CD4-positive, alpha-beta T cell treated with Interleukin-10 for 1 hour (primary cell): ENCODE results near the gene DHRS12.

ENCODE experiments used
- DNase-seq: peaks from one replicate; pipeline ENCODE4 v3.0.0-alpha.2; 2020

Gene DHRS12

GRCh38 chr13:51747438-51748434, 56.2 kb downstream of the DHRS12 start:
- no peak for DNase-seq

- no peak for DNase-seq
These were observed 57.2 kb downstream of the DHRS12 start for GRCh38 chr13:51746802-51747201.

DNA sequence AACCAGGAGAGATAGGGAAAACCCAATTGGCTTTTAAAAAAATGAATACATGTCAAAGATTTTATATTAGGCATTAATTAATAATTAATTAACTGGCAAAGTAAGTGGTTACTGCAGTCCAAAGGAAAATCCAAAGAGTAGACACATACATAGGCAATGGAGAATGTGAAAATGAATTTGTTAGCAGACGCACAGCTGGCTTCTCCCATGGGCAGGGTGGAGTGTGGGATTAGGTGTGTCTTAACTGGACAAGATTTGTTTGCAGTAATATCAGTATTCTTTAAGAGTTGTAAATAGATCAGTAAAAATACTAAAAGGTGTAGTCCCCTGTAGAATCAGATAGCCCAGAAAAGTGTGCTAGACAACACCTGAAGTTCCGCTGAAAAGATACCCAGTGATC, 58.7 kb downstream of the DHRS12 start:
- no peak for DNase-seq

GRCh38 chr13:51742611-51743010, 61.4 kb downstream of the DHRS12 start:
- DNase-seq, result no peak

- no peak for DNase-seq
These were observed 61.9 kb downstream of the DHRS12 start for GRCh38 chr13:51742031-51742430.

DNA sequence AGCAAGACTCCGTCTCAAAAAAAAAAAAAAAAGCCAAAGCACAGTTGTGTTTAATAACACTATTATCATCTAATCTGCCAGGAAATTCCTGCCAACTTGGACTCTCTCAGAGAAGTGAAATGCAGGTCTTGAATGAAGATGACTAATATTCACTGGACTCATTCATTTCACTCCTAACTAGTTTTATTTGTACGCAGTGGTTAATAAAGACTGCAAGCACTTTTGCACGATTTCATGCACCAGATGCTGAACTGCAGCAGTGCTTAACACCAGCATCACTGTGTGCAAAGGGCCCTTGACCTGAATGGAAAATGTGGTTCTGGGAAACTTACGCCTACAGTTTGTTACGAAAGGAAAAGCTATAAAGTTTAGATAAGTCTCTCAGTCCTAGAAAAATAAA, 63.3 kb downstream of the DHRS12 start:
- DNase-seq, result no peak

- DNase-seq, result no peak
These were observed 64.8 kb downstream of the DHRS12 start for GRCh38 chr13:51739027-51739764.

GRCh38 chr13:51738226-51738905, 65.6 kb downstream of the DHRS12 start:
- no peak for DNase-seq

DNA sequence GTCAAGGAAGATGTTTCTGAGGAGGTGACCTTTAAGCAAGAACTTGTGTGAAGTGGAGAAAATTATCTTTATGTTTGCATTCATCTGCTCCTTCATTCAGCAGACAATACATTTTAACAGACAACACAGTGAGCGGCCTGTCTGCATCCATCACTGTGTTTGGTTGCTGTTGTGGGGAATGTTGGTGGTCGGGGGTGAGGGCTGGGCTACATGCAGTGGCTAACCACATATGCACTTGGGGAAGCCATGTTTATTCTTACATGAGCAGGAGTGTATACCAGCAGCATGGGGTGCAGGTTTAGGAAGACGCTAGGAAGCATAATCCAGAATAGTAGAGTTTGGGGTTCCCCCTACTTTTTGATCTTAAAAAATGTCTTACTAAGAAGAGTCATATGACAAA, 66.4 kb downstream of the DHRS12 start:
- no peak for DNase-seq

DNA sequence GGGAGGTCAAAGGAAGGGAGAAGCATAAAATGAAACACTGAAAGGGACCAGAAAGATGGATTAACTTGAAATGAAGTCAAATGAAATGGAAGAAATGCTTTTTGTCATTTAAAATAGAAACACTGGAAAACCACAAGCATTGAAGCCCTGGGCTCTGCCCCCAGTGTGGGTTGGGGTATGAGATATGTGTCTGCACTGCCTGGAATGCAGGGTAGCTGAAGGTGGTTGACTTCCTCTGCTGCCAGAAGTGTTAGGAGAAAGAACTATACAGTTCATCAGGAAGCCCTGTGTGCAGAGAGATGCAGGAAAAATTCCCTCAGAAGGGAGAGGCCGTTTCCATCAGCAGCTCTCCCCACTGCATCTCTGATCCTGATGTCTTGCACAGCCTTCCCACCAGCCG, 69.2 kb downstream of the DHRS12 start:
- DNase-seq, result no peak

GRCh38 chr13:51733374-51734298, 70.3 kb downstream of the DHRS12 start:
- DNase-seq, result no peak

GRCh38 chr13:51731759-51732158, 72.2 kb downstream of the DHRS12 start:
- no peak for DNase-seq

DNA sequence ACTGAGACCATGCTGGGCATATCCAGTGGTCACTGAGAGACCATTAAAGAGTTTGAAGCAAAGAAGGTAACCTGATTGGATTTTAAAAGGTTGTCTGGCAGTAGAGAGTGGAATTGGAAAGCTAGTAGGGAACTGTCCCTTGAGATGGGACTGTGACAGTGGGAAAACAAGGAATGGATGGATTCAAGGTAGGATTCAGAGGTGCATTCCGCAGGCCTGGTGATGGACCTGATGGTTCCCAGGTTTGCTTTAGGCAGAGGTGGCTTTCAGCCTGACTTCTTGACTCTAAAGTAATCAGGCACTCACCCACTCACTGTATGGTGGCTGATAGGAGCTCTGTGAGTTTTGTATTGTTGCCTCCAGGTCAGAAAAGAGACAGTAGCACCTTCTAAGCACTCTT, 73.0 kb downstream of the DHRS12 start:
- DNase-seq, result no peak

GRCh38 chr13:51729866-51730553, 74.0 kb downstream of the DHRS12 start:
- DNase-seq, result no peak

DNA sequence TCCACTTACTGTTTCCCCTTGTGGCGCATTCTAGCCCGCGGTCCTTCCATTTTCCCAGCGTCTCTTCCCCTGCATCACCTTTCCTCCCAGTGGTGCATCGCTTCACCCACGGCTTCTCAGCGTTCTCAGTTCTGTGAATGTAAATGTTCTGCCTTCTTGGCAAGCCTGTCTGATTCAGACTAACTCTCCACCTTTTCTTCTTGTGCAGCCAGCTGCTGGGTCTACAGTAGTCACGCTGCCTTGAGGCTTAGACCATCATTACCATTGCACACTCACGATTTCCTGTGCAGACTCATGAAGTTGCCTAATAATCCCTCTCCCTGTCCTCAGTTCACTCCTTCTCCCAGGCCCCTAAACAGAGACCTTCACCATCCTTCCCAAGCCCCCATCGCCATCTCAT, 75.0 kb downstream of the DHRS12 start:
- no peak for DNase-seq

- DNase-seq, result no peak
These were observed 75.7 kb downstream of the DHRS12 start for GRCh38 chr13:51728275-51728673.

- no peak for DNase-seq
These were observed 76.2 kb downstream of the DHRS12 start for GRCh38 chr13:51727634-51728274.

GRCh38 chr13:51726446-51727193, 77.3 kb downstream of the DHRS12 start:
- DNase-seq, result no peak

DNA sequence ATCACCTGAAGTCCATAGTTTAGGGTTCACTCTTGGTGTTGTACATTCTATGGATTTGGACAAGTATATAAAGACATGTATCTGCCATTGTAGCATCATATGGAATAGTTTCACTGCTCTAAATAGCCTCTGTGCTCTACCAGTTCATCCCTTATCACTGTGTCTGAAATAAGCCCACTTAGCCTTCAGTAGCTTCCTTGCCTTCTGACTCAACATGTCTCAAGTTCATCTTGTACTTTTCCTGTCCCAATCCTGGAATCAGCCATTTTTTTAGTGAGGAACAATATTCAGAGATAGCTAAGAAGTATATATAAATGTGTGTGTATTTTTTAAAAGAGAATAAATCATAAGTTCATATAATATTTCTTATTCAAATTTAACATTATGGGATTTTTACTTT, 79.2 kb downstream of the DHRS12 start:
- no peak for DNase-seq

DNA sequence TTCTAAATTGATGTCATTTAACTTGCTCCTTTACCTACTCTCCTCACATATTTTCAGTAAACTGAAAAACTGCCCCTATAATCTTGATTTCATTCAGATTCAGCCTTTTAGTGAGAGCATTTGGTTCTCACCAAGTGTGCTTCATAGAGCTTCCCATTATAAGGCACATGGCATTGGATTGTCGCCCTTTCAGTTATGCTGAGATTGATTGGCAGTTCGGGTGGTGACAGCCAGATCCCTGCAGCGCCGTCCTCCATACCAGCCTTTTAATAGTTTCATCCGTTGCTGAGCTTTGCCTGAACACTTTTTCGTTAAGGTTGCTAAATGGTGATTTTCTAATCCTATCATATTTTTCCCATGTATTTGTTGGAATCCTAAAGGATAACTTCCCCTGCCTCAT, 80.4 kb downstream of the DHRS12 start:
- DNase-seq, result no peak
